Suprapubic skin (tissue), 4 donors: ENCODE measurements around the gene SIRPB2.

Source experiments
- CTCF ChIP-seq, 2 donors: fragments of 200-600 bp in 1 of 2; fragments of 450-650 bp in 1 of 2; sonication (generic) in 1 of 2; IDR thresholded peaks; one replicate each; pipeline ENCODE4 v1.5.1; 2016 to 2019; ENCODE audit warnings: antibody characterized with exemption in 2 of 2, mild to moderate bottlenecking in 1 of 2, moderate library complexity in 1 of 2
- EP300 ChIP-seq: sonication (generic); formaldehyde crosslinking; IDR thresholded peaks from one replicate; pipeline ENCODE4 v1.6.1; 2017; ENCODE audit warnings: antibody characterized with exemption
- POLR2A ChIP-seq, 2 donors: fragments of 450-650 bp; IDR thresholded peaks; one replicate each; pipeline ENCODE4 v1.6.1; 2017; ENCODE audit warnings: antibody characterized with exemption in 2 of 2, mild to moderate bottlenecking in 2 of 2, moderate library complexity in 2 of 2
- POLR2AphosphoS5 ChIP-seq, 3 donors: sonication (generic); formaldehyde crosslinking; IDR thresholded peaks; one replicate each; pipeline ENCODE4 v1.6.1; 2017; ENCODE audit warnings: antibody characterized with exemption in 3 of 3

- TF ChIP-seq POLR2A (IDR thresholded peaks at IDR 0.05) (no peak), EP300 (no peak), CTCF (IDR thresholded peaks at IDR 0.05) (no peak), POLR2AphosphoS5 (IDR thresholded peaks at IDR 0.05) (no peak)
Observed at GRCh38 chr20:1450926-1451491, 40.2 kb downstream of the SIRPB2 start.
